Measurements from ENCODE around the gene DLGAP4. TPM values are rescaled to one million over a fixed set of nuclear protein-coding genes. Genes with fewer than 3 reads are reported as not detected.

The DLGAP4 gene
- total and polyA plus RNA-seq, 9 of the 15 experiments (the other 6 are each of a cell fraction or from before 2014, with no cell fraction given) = 0.31 to 34.1 (median 4.5) TPM

DNA sequence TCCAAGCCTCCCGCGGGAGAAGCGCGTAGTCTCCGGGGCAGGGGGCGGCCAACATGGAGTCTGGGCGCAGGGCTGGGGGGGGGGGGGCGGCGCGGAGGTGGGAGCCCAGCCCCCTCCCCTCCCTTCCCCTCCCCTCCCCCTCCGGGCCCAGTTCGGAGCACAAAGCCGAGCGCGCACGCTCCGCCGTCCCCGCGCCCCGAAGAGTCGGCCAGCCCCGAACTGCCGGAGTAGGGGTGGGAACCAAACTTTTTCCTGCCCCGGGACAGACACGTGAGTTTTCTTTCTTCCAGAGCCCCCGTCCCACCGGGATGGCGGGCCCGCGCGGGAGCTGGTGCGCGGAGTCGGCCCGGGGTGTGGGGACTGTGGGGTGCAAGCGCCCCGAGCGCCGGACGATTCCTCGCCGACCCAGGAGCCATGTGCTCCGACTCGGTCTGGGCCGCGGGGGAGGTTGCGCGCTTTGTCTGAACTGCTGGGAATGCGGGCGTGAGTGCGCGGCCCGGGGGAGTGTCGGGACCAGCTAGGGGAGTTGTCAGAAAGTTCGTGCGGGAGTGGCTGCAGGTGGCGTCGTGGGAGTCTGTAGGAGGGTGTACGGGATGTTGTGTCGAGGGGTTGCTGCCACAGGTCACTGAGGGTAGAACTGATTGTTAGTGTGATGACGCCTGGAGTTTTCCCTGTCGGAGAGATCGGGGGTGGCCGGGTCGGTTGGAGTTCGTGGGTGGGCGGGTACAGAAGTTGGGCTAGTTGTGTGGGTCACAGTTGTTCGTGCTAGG, 268.4 kb downstream of the DLGAP4 start (continued):
- TF ChIP-seq THRB (CRISPR knock-in tag; conservative IDR thresholded peaks at IDR 0.05) (no peak), ZFP30 (CRISPR knock-in tag; IDR thresholded peaks at IDR 0.05; ENCODE audit: borderline replicate concordance) (no peak), ZBED1 (IDR thresholded peaks at IDR 0.05) (no peak), NEUROD1 (IDR thresholded peaks at IDR 0.05; ENCODE audit: borderline replicate concordance, low read depth, low read length, partially characterized antibody) (peak; percentile 38), ZNF79 (CRISPR knock-in tag; IDR thresholded peaks at IDR 0.05; ENCODE audit: low read depth) (no peak), ZNF551 (CRISPR knock-in tag; IDR thresholded peaks at IDR 0.05) (no peak), CEBPB (tag; IDR thresholded peaks at IDR 0.05) (no peak), KLF6 (CRISPR knock-in tag; IDR thresholded peaks at IDR 0.05; ENCODE audit: borderline replicate concordance) (no peak), ZNF668 (CRISPR knock-in tag; IDR thresholded peaks at IDR 0.05) (no peak), HDAC3 (IDR thresholded peaks at IDR 0.05; ENCODE audit: borderline replicate concordance, partially characterized antibody) (no peak), CLOCK (CRISPR knock-in tag; IDR thresholded peaks at IDR 0.05; ENCODE audit: borderline replicate concordance) (no peak), SP1 (CRISPR knock-in tag; IDR thresholded peaks at IDR 0.05) (no peak; the same call in 1 of the 2 replicates), ESRRB (CRISPR knock-in tag; IDR thresholded peaks at IDR 0.05; ENCODE audit: borderline replicate concordance) (no peak), ZNF695 (CRISPR knock-in tag; IDR thresholded peaks at IDR 0.05) (no peak), ELK1 (CRISPR knock-in tag; IDR thresholded peaks at IDR 0.05) (no peak), PTBP1 (IDR thresholded peaks at IDR 0.05; ENCODE audit: low read depth, low read length) (no peak), ZNF347 (CRISPR knock-in tag; IDR thresholded peaks at IDR 0.05; ENCODE audit: low read depth) (no peak), PRPF4 (IDR thresholded peaks at IDR 0.05; ENCODE audit: insufficient read depth, low read depth, low read length, poor library complexity, severe bottlenecking) (no peak), KDM5B (IDR thresholded peaks at IDR 0.05; ENCODE audit: insufficient replicate concordance, low read depth, low read length) (peak; percentile 42), ZFP36 (IDR thresholded peaks at IDR 0.05; ENCODE audit: low read depth, low read length, partially characterized antibody) (no peak)
- TF ChIP-seq, protein P1, sequence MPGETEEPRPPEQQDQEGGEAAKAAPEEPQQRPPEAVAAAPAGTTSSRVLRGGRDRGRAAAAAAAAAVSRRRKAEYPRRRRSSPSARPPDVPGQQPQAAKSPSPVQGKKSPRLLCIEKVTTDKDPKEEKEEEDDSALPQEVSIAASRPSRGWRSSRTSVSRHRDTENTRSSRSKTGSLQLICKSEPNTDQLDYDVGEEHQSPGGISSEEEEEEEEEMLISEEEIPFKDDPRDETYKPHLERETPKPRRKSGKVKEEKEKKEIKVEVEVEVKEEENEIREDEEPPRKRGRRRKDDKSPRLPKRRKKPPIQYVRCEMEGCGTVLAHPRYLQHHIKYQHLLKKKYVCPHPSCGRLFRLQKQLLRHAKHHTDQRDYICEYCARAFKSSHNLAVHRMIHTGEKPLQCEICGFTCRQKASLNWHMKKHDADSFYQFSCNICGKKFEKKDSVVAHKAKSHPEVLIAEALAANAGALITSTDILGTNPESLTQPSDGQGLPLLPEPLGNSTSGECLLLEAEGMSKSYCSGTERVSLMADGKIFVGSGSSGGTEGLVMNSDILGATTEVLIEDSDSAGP (CRISPR knock-in tag; IDR thresholded peaks at IDR 0.05) = 0 out of 2 replicates have a peak, but pooled peaks have one; percentile 38

Data from K562 (cell line).